MCF 10A (cell line): Measurements from ENCODE around the gene ARHGAP25. TPM values are rescaled to one million over a fixed set of nuclear protein-coding genes. Genes with fewer than 3 reads are reported as not detected.

Source experiments
- BruUV-seq: library from RNA; stranded (reverse); fragments of 400-500 nt; replicated peaks from 2 replicates; lab custom pipeline; 2021; lab: Mats Ljungman, UMichigan
- CTCF ChIA-PET: fragments of 300-600 bp; sonication (Branson Sonifier 250); formaldehyde crosslinking; extraction: SDS; loops from one replicate; lab custom pipeline; 2021; ENCODE audit warnings: antibody characterized with exemption, inconsistent platforms; lab: Yijun Ruan, JAX
- POLR2A ChIA-PET: fragments of 300-600, 350-650 bp; sonication (Branson Sonifier 250); formaldehyde crosslinking; extraction: SDS; loops from one replicate; lab custom pipeline; 2020; ENCODE audit warnings: antibody characterized with exemption, inconsistent platforms; lab: Yijun Ruan, JAX
- DNase-seq: peaks from one replicate; pipeline ENCODE4 v3.0.0-alpha.2; 2018; ENCODE audit not compliant: unreplicated experiment
- H3K27ac Mint-ChIP-seq: one replicate; pipeline ENCODE4 v1.8.0; 2022; ENCODE audit warnings: mild to moderate bottlenecking, low read depth, mixed read lengths; ENCODE audit not compliant: unreplicated experiment
- H3K27me3 Mint-ChIP-seq: one replicate; pipeline ENCODE4 v1.8.0; 2022; ENCODE audit warnings: mixed read lengths; ENCODE audit not compliant: insufficient read depth, unreplicated experiment
- H3K36me3 Mint-ChIP-seq: one replicate; pipeline ENCODE4 v1.8.0; 2022; ENCODE audit warnings: mild to moderate bottlenecking, moderate library complexity, mixed read lengths; ENCODE audit not compliant: insufficient read depth, unreplicated experiment
- H3K4me1 Mint-ChIP-seq: one replicate; pipeline ENCODE4 v1.8.0; 2022; ENCODE audit warnings: mixed read lengths; ENCODE audit not compliant: insufficient read depth, unreplicated experiment
- H3K4me3 Mint-ChIP-seq: one replicate; pipeline ENCODE4 v1.8.0; 2022; ENCODE audit warnings: mild to moderate bottlenecking, moderate library complexity, mixed read lengths; ENCODE audit not compliant: unreplicated experiment
- H3K9me3 Mint-ChIP-seq: one replicate; pipeline ENCODE4 v1.8.0; 2022; ENCODE audit warnings: mixed read lengths; ENCODE audit not compliant: unreplicated experiment
- intact Hi-C: fragments of 100-400 bp; cut with micrococcal nuclease; formaldehyde crosslinking; loops from 2 replicates; pipeline ENCODE4 v1.14.1; 2022
- total RNA-seq: library from RNA; stranded (reverse); gene quantifications from 2 replicates; pipeline ENCODE4 v1.2.3, GENCODE V29; 2022
- TF ChIP-seq, protein P1 (sequence below): fragments of 200-600 bp; IDR thresholded peaks from one replicate; pipeline ENCODE4 v1.8.0; 2022; ENCODE audit warnings: antibody characterized with exemption, mild to moderate bottlenecking; ENCODE audit not compliant: unreplicated experiment

ARHGAP25 gene
- total RNA-seq, 1 experiment from 2014 or later, result 0.93 TPM

DNA sequence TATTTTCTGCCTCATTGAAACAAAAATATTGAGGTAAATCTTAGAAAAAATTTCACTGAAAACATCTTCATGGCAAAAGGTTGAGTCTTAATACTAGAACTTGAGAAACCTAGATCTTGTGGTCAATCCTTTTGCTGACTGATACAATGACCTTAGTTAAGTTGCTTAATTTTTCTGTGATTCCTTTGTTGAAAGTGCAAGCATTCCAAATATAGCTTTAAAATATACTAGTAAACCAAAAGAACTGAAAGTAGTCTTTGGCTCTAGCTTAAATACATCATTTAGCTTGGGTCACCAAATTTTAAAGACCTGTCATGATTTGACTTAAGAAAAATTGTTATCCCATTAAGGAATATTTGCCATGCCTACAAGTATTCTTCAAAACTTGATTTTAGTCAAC is 119.9 kb downstream of the ARHGAP25 start:
- ChIA-PET POLR2A (no interaction called here), CTCF (interaction anchor here (0.8 to 1.2 kb wide), 2 partner anchors 11 to 103 kb away, joined by 3 to 4 read pairs; no protein-coding TSS in a partner anchor)
- no peaks in the 10 kb centered on the region for H3K4me1 Mint-ChIP-seq
- no peaks in the 10 kb centered on the region for H3K9me3 Mint-ChIP-seq
- no peaks in the 10 kb centered on the region for H3K36me3 Mint-ChIP-seq
- TF ChIP-seq, protein P1, sequence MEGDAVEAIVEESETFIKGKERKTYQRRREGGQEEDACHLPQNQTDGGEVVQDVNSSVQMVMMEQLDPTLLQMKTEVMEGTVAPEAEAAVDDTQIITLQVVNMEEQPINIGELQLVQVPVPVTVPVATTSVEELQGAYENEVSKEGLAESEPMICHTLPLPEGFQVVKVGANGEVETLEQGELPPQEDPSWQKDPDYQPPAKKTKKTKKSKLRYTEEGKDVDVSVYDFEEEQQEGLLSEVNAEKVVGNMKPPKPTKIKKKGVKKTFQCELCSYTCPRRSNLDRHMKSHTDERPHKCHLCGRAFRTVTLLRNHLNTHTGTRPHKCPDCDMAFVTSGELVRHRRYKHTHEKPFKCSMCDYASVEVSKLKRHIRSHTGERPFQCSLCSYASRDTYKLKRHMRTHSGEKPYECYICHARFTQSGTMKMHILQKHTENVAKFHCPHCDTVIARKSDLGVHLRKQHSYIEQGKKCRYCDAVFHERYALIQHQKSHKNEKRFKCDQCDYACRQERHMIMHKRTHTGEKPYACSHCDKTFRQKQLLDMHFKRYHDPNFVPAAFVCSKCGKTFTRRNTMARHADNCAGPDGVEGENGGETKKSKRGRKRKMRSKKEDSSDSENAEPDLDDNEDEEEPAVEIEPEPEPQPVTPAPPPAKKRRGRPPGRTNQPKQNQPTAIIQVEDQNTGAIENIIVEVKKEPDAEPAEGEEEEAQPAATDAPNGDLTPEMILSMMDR, result no peak
- H3K27ac Mint-ChIP-seq, result no peak overlapping the region
- DNase-seq, result no peak
- intact Hi-C loops, result no loop called here
- no peak overlapping the region for H3K4me3 Mint-ChIP-seq
- peaks cover 29% of the 10 kb centered on the region for H3K27me3 Mint-ChIP-seq
- no TSS peak for BruUV-seq

DNA sequence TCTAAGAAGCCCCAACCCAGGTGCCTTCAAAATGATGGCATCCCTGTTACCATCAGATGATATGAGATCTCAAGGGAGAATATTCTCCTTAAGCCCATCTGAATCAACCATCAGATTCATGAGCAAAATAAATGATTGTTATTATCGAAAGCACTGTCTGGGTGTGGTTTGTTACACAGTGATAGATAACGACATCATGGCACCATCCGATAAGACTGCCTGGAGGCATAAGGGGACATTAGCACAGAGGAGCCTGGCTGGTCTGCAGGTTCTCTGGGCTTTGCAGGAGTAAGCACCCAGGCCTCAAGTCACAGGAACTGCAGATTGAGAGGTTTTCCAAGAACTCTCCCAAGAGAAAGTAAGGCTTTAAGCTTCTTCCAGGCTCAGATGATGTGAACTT is 120.9 kb downstream of the ARHGAP25 start:
- Mint-ChIP-seq H3K36me3 (no peaks in the 10 kb centered on the region), H3K4me1 (no peaks in the 10 kb centered on the region), H3K27me3 (peaks cover 21% of the 10 kb centered on the region), H3K9me3 (no peaks in the 10 kb centered on the region), H3K4me3 (no peak overlapping the region), H3K27ac (no peak overlapping the region)
- TF ChIP-seq, protein P1, result no peak
- no TSS peak for BruUV-seq
- intact Hi-C loops, result no loop called here
- no peak for DNase-seq
- POLR2A ChIA-PET, result no interaction called here
- CTCF ChIA-PET, result interaction anchor here (1.2 kb wide), 1 partner anchor 104 kb away, joined by 4 read pairs; no protein-coding TSS in a partner anchor

DNA sequence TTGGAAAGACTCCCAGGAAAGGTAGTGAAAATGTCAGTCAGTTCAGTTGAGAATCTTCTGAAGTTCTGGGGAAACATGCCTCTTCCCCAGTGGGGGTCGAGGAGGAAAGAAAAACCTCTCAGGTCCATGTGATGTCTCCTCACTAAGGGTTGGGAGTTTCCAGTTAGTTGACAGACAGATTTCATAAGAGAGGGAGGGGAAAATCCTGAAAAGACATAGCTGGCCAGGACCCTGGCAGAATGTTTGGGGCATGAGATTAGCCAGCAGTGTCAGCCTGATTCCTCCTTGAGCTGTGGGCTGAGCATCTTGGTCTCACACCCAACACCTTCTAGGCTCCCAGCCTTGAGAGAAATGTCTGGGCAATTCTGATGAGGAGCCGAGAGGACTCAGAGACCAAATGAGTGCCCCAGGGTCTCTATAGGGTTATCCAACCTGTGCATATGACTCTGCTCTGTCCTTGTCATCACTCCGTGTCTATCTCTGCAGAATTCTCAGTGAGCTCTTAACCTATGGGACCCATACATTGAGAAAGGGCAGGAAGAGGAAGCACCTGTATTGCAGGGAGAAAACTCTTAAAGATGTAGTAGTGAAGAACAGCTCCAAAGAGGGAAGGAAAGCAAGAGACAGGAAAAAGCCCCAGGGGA is 122.7 kb downstream of the ARHGAP25 start:
- ChIA-PET CTCF (interaction anchor here (1.4 kb wide), 1 partner anchor 148 kb away, joined by 3 read pairs; no protein-coding TSS in a partner anchor), POLR2A (interaction anchor here (0.6 kb wide), 1 partner anchor 786 kb away, joined by 3 read pairs; the partner anchor contains the start of gene AAK1)
- no peak for DNase-seq
- TF ChIP-seq, protein P1, result no peak
- Mint-ChIP-seq H3K4me1 (no peaks in the 10 kb centered on the region), H3K27ac (no peak overlapping the region), H3K4me3 (no peak overlapping the region), H3K36me3 (no peaks in the 10 kb centered on the region), H3K27me3 (peaks cover 21% of the 10 kb centered on the region), H3K9me3 (no peaks in the 10 kb centered on the region)
- no TSS peak for BruUV-seq
- intact Hi-C loops, result no loop called here

DNA sequence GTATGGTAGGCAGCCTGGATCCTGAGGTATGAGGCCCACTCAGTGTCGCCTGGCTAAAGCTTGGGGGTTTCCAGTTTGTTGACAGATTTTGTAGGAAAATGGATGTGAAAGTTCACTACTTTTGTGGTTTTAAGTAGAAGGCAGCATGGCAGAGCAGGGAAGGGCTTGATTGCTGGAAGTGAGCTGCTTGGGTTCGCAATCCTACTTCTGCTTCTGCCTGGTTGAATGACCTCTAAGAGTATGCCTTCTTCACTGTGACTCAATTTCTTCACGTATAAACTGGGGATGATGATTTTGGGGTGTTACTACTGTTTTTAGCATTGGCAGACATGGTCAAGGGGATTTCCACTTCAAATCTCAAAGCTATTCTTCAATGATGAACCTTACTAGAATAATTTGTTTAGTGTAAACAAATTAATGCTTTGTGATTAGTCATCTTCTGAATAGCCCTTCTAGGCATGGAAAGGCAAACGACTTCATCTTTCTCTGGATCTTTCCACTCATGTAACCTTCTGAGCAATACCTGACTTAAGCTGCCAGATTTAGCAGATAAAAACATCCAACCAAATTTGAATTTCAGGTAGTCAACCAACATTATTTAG is 123.3 kb downstream of the ARHGAP25 start:
- no peaks in the 10 kb centered on the region for H3K36me3 Mint-ChIP-seq

More for the DNA sequence above, 123.3 kb downstream of the ARHGAP25 start:
- CTCF ChIA-PET, result interaction anchor here (1.4 kb wide), 1 partner anchor 149 kb away, joined by 3 read pairs; no protein-coding TSS in a partner anchor
- Mint-ChIP-seq H3K4me1 (no peaks in the 10 kb centered on the region), H3K27ac (no peak overlapping the region), H3K4me3 (no peak overlapping the region), H3K9me3 (no peaks in the 10 kb centered on the region), H3K27me3 (peaks cover 21% of the 10 kb centered on the region)
- POLR2A ChIA-PET, result interaction anchor here (0.6 kb wide), 1 partner anchor 786 kb away, joined by 3 read pairs; the partner anchor contains the start of gene AAK1
- TF ChIP-seq, protein P1, result no peak
- DNase-seq, result no peak
- intact Hi-C loops, result no loop called here
- BruUV-seq, result no TSS peak
